Caco-2 (cell line): ENCODE measurements around the gene ZNF556. TPM values are rescaled to one million over a fixed set of nuclear protein-coding genes. Genes with fewer than 3 reads are reported as not detected.

ENCODE experiments used
- BruUV-seq: library from RNA; stranded (reverse); fragments of 400-500 nt; replicated peaks from 2 replicates; lab custom pipeline; 2021; lab: Mats Ljungman, UMichigan
- CTCF ChIA-PET: fragments of 300-600 bp; sonication (Branson Sonifier 250); formaldehyde crosslinking; loops from one replicate; lab custom pipeline; 2022; ENCODE audit warnings: antibody characterized with exemption; lab: Charles Lee
- POLR2A ChIA-PET: fragments of 300-600 bp; sonication (Branson Sonifier 250); formaldehyde crosslinking; loops from one replicate; lab custom pipeline; 2022; ENCODE audit warnings: antibody characterized with exemption; lab: Charles Lee
- DNase-seq, 2 experiments: peaks; one replicate each; pipeline versions ENCODE4 v3.0.0 to v3.0.0-alpha.2; 2020 to 2022
- H3K27me3 ChIP-seq: replicated peaks from 2 replicates; pipeline ENCODE4 v1.6.0; 2011; ENCODE audit warnings: low read length; ENCODE audit not compliant: control insufficient read depth, insufficient read depth
- H3K36me3 ChIP-seq: 2 replicates; pipeline ENCODE4 v1.5.1; 2011; ENCODE audit warnings: low read length; ENCODE audit not compliant: control insufficient read depth, insufficient read depth
- H3K4me1 ChIP-seq: fragments of 250-450 bp; sonication (Bioruptor Pico); 2 replicates; pipeline ENCODE4 v1.5.1; 2020; ENCODE audit warnings: mild to moderate bottlenecking
- H3K4me3 ChIP-seq: 2 replicates; pipeline ENCODE4 v1.5.1; 2011; ENCODE audit warnings: low read depth, mild to moderate bottlenecking, control low read depth, low read length
- H3K9me3 ChIP-seq: fragments of 250-450 bp; sonication (Bioruptor Pico); 2 replicates; pipeline ENCODE4 v1.5.1; 2020; ENCODE audit warnings: mild to moderate bottlenecking, moderate library complexity
- H3K27ac Mint-ChIP-seq: one replicate; pipeline ENCODE4 v1.8.0; 2022; ENCODE audit warnings: mixed read lengths; ENCODE audit not compliant: unreplicated experiment
- H3K27me3 Mint-ChIP-seq: one replicate; pipeline ENCODE4 v1.8.0; 2022; ENCODE audit warnings: mixed read lengths; ENCODE audit not compliant: insufficient read depth, unreplicated experiment
- H3K36me3 Mint-ChIP-seq: one replicate; pipeline ENCODE4 v1.8.0; 2022; ENCODE audit warnings: mild to moderate bottlenecking, mixed read lengths; ENCODE audit not compliant: insufficient read depth, unreplicated experiment
- H3K4me1 Mint-ChIP-seq: one replicate; pipeline ENCODE4 v1.8.0; 2022; ENCODE audit warnings: low read depth, mixed read lengths; ENCODE audit not compliant: unreplicated experiment
- H3K4me3 Mint-ChIP-seq: one replicate; pipeline ENCODE4 v1.8.0; 2022; ENCODE audit warnings: mild to moderate bottlenecking, moderate library complexity, mixed read lengths; ENCODE audit not compliant: unreplicated experiment
- H3K9me3 Mint-ChIP-seq: one replicate; pipeline ENCODE4 v1.8.0; 2022; ENCODE audit warnings: mixed read lengths; ENCODE audit not compliant: unreplicated experiment
- intact Hi-C: fragments of 100-400 bp; cut with micrococcal nuclease; formaldehyde crosslinking; loops from one replicate; pipeline ENCODE4 v1.10.0; 2022; ENCODE audit not compliant: unreplicated experiment
- total RNA-seq: library from RNA; stranded (reverse); gene quantifications from 2 replicates; pipeline ENCODE4 v1.2.3, GENCODE V29; 2022
- TF ChIP-seq, protein P1 (sequence below), 2 experiments: fragments of 200-600 bp in 1 of 2; IDR thresholded peaks; 1 replicate in 1 of 2; 2 replicates in 1 of 2; pipeline versions ENCODE4 v1.5.1 to v1.8.0; 2011 to 2022; ENCODE audit warnings: antibody characterized with exemption in 1 of 2, control low read depth in 1 of 2, inconsistent platforms in 1 of 2, low read depth in 1 of 2, low read length in 1 of 2, mild to moderate bottlenecking in 1 of 2, moderate library complexity in 1 of 2; ENCODE audit not compliant: insufficient read depth in 1 of 2, severe bottlenecking in 1 of 2, unreplicated experiment in 1 of 2

Gene ZNF556
- total RNA-seq, 1 experiment from 2014 or later, result 0.57 TPM

DNA sequence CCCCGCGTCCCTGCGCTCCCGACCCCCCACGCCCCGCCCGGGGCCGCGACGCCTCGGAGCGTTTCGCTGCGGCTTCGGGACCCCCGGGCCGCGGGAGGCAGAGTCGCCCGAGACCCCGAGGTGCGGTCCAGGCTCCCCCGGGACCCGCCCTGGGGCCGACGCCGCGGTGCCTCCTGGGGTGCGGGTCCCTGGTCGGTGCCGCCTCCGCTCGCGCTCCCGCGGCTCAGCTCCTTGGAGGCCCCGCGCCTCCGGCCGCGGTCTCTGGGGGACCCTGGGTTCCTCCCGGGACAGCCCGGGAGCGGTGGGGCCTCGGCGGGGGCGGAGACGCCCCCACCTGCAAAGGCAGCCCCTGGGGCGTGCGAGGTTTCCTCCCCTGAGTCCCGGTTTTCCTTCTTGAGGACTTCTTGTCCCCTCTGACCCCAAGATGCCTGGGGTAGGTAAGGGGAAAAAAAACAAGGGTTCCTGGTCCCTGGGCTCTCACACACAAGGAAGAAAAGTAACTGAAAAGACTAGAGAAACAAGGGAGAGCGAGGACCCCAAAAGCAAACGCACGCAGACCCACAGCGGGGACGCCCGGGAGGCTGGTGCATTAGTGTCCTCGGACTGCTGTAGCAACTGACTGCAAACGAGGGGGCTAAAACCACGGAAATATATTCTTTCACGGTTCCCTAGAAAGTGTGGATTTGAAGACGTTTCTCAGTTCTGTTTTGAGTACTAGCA, 25.1 kb upstream of the ZNF556 start:
- POLR2A ChIA-PET, result interaction anchor here (0.7 to 1.2 kb wide), 2 partner anchors 25 to 1896 kb away, joined by 3 to 7 read pairs; partner anchors contain the start of gene ZNF556
- Mint-ChIP-seq H3K9me3 (no peaks in the 10 kb centered on the region), H3K27ac (no peak overlapping the region), H3K36me3 (peaks cover 31% of the 10 kb centered on the region), H3K4me3 (peak overlapping the region; percentile 79), H3K27me3 (no peaks in the 10 kb centered on the region), H3K4me1 (peaks cover 6% of the 10 kb centered on the region)
- Histone ChIP-seq H3K27me3 (no peaks in the 10 kb centered on the region), H3K9me3 (peaks cover 13% of the 10 kb centered on the region; the same call in 1 of the 2 replicates), H3K4me3 (peak overlapping the region; percentile 77), H3K36me3 (no peaks in the 10 kb centered on the region), H3K4me1 (no peaks in the 10 kb centered on the region)
- peak in 1 of 2 experiments; percentile 15 for DNase-seq
- TF ChIP-seq, protein P1, sequence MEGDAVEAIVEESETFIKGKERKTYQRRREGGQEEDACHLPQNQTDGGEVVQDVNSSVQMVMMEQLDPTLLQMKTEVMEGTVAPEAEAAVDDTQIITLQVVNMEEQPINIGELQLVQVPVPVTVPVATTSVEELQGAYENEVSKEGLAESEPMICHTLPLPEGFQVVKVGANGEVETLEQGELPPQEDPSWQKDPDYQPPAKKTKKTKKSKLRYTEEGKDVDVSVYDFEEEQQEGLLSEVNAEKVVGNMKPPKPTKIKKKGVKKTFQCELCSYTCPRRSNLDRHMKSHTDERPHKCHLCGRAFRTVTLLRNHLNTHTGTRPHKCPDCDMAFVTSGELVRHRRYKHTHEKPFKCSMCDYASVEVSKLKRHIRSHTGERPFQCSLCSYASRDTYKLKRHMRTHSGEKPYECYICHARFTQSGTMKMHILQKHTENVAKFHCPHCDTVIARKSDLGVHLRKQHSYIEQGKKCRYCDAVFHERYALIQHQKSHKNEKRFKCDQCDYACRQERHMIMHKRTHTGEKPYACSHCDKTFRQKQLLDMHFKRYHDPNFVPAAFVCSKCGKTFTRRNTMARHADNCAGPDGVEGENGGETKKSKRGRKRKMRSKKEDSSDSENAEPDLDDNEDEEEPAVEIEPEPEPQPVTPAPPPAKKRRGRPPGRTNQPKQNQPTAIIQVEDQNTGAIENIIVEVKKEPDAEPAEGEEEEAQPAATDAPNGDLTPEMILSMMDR (IDR thresholded peaks at IDR 0.05; ENCODE audit: insufficient read depth in 1 of 2, low read depth in 1 of 2, low read length in 1 of 2, severe bottlenecking in 1 of 2, unreplicated experiment in 1 of 2), result no peak
- intact Hi-C loops, result loop anchor here (1.0 to 2.0 kb wide), 2 partner anchors 23 to 59 kb away; partner anchors contain the start of genes SGTA and ZNF554
- BruUV-seq, result no TSS peak
- CTCF ChIA-PET, result interaction anchor here (0.7 to 1.2 kb wide), 4 partner anchors 18 to 109 kb away, joined by 3 to 10 read pairs (median 6); no protein-coding TSS in a partner anchor

DNA sequence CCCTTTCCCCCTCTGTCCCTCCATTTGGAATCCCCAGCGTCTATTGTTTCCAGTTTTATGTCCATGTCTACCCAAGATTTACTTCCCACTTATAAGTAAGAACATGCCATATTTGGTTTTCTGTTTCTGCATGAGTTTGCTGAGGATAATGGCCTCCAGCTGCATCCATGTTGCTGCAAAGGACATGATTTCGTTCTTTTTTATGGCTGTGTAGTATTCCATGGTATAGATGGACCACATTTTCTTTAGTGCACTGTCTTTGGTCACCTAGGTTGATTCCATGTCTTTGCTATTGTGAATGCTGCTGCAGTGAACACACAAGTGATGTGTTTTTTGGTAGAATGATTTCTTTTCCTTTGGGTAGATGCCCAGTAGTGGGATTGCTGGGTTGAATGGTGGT, 22.0 kb upstream of the ZNF556 start:
- Mint-ChIP-seq H3K36me3 (peaks cover 31% of the 10 kb centered on the region), H3K27ac (no peak overlapping the region), H3K27me3 (no peaks in the 10 kb centered on the region), H3K9me3 (peaks cover 4% of the 10 kb centered on the region), H3K4me1 (peaks cover 6% of the 10 kb centered on the region), H3K4me3 (no peak overlapping the region)
- Histone ChIP-seq H3K9me3 (peaks cover 7% of the 10 kb centered on the region; the same call in 1 of the 2 replicates), H3K4me1 (no peaks in the 10 kb centered on the region), H3K27me3 (no peaks in the 10 kb centered on the region), H3K4me3 (no peak overlapping the region), H3K36me3 (no peaks in the 10 kb centered on the region)
- intact Hi-C loops, result no loop called here
- POLR2A ChIA-PET, result no interaction called here
- BruUV-seq, result no TSS peak
- TF ChIP-seq, protein P1 (IDR thresholded peaks at IDR 0.05; ENCODE audit: insufficient read depth in 1 of 2, low read depth in 1 of 2, low read length in 1 of 2, severe bottlenecking in 1 of 2, unreplicated experiment in 1 of 2), result no peak
- CTCF ChIA-PET, result no interaction called here
- no peak for DNase-seq

DNA sequence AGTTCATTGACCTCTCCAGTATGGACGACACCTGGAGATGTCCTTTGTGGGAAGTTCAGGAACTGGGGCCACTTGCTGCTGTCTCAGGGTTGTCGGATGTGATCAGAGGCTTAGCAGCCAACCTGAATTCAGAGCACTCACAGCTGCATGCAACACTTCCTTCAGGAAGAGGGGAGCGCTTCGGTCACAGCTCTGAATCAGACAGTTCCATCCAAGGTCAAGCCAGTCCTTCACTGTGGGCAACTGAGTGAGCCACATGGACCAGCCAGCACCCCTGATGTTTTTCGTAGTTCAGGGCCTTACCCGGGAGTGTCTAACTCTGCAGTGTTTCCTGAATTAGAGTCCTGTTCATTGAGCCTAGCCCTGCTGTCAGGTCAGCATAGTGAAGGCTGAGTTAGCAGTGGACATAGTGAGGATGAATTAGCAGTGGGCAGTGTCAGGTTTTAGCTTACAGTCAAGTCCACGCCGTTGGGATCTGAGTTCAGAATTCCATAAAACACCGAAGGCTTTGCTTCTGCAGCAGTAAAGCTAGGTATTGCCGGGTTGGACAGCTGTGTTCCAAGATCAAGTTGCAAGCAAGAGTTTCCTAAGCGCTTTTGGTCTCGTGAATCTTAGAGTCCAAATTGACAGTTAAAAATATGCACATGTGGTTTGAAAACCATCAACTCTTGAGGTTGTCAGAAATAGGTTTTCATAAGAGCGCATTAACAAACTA, 20.8 kb upstream of the ZNF556 start:
- Mint-ChIP-seq H3K4me3 (no peak overlapping the region), H3K4me1 (peaks cover 6% of the 10 kb centered on the region), H3K27ac (no peak overlapping the region), H3K36me3 (peaks cover 32% of the 10 kb centered on the region), H3K9me3 (peaks cover 10% of the 10 kb centered on the region), H3K27me3 (no peaks in the 10 kb centered on the region)
- no peak overlapping the region for H3K4me3 ChIP-seq
- H3K27me3 ChIP-seq, result no peaks in the 10 kb centered on the region
- no peaks in the 10 kb centered on the region; the same call in 1 of the 2 replicates for H3K9me3 ChIP-seq
- BruUV-seq, result no TSS peak
- CTCF ChIA-PET, result no interaction called here
- POLR2A ChIA-PET, result interaction anchor here (0.7 kb wide), 1 partner anchor 694 kb away, joined by 3 read pairs; no protein-coding TSS in a partner anchor
- no peaks in the 10 kb centered on the region for H3K36me3 ChIP-seq
- H3K4me1 ChIP-seq, result no peaks in the 10 kb centered on the region
- TF ChIP-seq, protein P1 (IDR thresholded peaks at IDR 0.05; ENCODE audit: insufficient read depth in 1 of 2, low read depth in 1 of 2, low read length in 1 of 2, severe bottlenecking in 1 of 2, unreplicated experiment in 1 of 2), result no peak
- DNase-seq, result no peak
- intact Hi-C loops, result no loop called here
